Inflammatory macrophage treated with lipopolysaccharide for 1 hour (primary cell): Measurements from ENCODE around the gene PALLD.

Source experiments
- DNase-seq, 2 donors: peaks; one replicate each; pipeline ENCODE4 v3.0.0-alpha.2; 2020 to 2022

PALLD gene

DNA sequence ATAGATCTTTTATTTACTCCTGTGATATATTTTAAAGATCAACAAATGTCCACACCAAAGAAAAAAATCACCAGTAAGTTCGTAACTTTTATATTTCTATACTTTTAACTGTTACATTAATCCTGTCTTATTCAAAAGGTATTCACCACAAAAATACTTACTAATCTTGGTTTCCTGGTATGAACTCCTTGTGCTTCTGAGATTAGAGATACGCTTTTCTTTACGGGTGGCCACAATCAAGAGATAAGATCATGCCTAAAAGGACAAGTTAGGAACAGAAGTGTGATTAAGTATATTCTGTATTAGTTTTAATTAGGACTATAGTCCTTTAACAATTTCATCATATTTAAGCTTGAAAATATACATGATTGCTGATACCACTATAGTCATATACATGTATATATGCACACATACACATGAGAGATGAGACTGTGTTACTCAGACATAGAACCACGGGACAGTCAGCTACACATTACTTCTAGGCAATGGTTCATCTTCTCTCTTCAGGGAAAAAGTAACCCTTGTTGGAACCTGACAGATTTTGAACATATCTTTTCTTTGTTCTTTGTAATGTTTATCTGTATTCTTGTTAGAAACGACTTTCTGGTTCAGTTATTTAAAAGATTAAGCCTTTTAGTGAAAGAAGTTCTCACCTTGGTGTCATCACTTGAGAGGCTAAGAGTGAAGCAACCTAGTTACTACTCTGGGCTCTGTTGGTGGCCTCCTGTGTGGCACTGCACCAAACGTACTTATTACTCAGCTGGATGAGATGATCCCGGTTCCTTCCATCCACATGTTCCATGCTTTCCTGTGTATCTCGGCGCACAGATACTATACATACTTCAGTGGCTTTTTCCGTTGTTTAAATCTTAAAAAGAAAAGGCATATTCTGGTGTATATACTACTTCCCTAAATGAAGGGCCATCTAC is 367.1 kb downstream of the PALLD start:
- no peak for DNase-seq

DNA sequence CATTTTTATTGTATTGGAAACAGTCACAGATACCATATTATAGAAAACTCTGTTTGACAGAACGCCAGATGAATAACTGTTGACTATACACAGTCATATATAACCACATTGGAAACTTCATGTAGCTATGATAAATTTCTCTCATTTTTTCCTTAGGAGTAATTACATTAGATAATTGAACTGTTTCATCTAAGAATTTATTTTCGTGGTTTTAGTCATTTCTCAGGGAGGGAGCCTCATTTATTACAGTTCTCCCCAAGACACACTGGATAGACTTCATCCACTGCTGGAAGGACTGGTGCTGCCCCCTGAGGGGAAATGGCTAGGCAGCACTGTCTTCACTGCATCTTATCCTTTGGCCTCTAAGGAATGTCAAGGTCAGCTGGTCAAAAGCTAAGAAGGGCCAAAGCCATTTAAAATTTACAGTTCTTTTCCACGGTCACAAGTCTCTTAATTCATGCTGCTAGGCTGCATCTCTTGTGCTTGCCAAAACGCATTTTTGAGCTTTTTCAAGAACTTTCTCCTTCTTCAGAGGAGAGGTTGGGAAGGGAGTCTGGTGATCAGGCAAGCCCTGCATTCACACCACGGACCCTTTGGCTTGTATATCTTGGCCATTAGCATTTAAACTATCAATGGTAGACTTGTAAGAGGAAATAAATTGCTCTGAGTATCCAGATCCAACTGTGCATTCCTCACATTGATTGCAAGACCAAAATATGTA is 368.1 kb downstream of the PALLD start:
- no peak for DNase-seq

DNA sequence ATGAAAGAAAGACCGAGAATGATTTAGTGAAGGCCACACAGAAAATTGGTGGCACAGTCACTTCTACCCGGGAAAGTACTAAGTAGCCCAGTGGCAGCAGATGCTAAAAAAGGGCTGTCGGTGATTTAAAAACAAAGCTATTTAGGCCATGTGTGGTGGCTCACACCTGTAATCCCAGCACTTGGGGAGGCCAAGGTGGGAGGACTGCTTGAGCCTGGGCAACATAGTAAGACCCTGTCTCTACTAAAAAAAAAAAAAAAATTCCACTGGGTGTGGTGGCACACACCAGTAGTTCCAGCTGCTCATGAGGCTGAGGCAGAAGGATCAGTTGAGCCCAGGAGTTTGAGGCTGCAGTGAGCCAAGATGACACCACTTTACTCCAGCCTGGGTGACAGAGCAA is 369.0 kb downstream of the PALLD start:
- DNase-seq: no peak

DNA sequence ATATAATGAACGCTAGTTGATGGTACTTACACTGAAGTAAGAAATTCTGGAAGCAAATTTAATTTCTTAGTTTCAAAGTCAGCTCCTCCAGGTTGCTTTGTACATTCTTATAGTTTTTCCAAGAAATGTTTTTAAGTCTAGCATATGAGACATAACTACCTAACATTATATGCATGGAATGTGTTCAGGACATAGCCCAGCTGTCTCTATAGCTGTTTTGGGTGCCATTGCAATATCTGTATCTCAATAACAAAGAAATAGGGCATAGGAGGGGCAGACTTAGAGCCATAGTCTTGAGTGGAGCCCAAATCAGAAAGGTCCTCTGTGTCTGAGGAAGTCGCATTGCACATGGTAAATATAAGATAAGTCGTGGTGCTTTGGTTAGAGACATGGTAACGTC is 369.8 kb downstream of the PALLD start:
- no peak for DNase-seq

DNA sequence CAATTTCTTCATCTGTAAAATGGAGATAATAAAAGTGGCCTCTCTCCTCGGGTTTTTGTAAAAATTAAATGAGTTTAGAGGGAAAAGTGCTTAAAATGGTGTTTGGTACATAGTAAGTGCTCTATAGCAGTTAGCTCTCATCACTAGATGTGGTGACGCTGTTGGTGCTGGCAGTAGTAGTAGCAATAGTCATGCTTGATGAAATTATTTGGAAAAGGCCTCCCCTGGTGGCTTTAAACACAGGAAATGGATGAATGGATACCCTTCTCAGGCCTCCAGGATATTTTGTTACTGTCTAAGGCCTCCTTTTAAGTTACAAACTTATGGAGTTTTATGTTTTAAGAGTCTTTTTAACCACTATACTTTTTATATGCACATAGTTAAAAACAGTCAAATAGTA is 370.3 kb downstream of the PALLD start:
- DNase-seq: no peak

DNA sequence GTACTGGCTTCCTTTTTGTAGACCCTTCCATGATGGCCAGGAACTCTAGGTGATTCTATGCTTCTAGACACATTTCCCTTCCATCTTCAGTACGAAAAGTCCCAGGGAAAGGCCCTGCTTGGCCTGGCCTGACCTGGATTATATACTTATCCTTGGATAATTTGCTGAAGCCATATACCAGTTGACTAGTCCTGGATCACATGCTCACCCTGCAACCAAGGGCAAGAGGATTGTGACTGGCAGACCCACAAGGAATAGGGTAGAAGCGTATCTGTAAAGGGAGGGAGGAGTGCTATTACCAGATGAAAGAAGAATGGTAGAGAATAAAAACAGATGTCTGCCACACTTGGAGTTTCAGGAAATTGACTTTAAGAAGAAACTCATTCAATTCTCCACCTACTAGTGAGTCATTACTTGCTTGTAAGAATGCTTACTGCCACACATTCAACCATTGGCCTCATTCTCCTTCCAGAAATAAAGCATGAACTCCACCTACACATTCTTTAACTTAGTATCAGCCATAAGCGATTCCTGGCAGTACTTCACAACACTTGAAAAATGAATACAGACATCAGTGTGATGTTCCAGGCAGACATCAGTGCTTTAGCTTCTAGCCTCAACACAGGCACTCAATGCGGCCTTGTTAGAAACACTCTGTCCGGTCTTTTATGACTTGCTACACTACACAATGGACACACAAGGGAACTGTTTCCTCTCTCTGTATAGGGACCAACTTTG is 371.4 kb downstream of the PALLD start:
- peak in 1 of 2 donors; percentile 35 for DNase-seq

DNA sequence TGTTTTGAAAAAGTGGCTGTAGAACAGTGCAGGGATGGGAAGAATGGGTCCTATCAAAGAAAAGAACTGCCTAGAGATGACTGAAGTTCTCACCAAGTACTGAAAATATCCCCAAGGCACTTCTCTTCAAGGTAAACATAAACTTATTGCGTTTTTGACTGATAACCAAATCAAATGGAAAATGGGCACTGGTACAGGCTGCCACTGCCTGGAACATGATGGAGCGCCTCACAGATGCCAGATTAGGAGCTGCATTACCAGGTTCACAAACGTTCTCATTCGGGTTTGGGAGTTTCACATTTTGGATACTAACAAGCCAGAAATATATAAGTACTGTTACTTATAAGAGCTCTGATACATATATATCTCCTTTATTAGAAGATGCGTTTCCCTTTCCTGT is 371.9 kb downstream of the PALLD start:
- no peak for DNase-seq

DNA sequence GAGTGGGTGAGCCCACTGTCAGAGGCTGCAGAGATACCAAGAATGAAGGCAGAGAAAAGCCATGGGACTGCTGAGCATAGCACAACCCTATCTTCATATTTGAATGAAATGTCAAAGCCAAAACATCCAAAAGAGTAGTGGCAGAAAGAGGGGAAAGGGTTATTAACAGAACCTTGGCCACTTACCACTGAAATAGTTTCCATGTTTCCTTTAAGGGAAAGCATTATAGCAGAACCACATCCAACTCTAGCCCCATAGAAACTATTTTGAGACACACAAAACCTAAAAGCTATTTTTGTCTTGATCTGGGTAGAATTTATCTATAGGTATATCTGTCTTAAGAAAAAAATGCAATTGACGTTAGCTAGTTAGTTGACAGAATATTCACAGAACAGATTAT is 373.2 kb downstream of the PALLD start:
- DNase-seq: no peak

DNA sequence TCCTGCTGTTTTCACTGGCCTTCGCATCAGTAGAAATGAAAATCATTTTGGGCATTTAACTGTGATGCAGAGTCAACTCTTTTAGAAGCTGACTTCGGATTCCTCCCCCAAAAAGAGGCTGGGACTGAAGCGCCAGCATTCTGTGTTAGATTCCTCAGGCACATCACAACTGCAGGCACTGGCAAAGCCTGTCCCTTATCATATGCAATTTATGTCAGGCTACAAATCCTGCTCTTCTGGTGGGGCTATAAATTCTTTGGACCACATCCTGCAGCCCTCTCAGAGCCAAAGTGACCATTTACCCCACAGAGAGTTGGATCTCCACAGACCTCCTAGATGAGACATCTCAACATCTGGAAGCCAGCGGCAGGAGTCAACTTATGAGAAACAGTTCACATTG is 374.8 kb downstream of the PALLD start:
- DNase-seq: no peak

DNA sequence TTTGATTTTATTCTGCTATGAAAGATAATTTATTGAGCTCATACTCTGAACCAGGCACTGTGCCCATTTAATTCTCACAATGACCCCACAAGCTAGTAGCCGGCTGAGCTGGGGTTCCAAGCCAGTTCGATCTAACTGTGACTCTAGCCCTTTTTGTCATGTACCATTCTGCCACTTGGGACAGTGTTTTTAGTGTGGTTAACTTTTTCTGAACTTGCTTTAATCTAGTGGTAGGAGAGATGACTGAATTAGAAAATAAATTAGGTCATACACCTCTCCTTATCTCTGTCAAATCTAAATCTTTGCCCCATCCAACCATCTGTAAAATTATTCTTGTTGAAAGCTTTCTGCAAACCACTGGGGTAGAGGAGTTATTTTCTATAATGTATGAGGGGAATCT is 377.2 kb downstream of the PALLD start:
- no peak for DNase-seq

DNA sequence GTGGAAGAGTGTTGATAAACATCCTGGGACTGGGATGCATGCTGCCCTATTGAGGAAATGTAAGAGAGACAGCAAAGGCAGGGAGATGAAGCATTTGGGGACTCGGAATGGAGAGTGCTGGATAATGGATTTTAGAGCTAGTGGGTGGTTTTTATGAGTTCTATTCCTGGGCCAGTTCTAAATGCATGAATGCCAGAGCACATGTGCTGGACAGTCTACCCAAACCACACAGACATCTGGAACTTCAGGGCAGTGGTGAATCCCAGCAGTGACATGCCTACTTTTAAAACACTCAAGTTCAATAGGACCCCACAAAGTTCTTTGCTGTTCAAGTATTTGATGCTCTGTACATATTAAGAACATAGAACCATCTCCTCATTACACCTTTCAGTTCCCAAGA is 379.3 kb downstream of the PALLD start:
- no peak for DNase-seq

DNA sequence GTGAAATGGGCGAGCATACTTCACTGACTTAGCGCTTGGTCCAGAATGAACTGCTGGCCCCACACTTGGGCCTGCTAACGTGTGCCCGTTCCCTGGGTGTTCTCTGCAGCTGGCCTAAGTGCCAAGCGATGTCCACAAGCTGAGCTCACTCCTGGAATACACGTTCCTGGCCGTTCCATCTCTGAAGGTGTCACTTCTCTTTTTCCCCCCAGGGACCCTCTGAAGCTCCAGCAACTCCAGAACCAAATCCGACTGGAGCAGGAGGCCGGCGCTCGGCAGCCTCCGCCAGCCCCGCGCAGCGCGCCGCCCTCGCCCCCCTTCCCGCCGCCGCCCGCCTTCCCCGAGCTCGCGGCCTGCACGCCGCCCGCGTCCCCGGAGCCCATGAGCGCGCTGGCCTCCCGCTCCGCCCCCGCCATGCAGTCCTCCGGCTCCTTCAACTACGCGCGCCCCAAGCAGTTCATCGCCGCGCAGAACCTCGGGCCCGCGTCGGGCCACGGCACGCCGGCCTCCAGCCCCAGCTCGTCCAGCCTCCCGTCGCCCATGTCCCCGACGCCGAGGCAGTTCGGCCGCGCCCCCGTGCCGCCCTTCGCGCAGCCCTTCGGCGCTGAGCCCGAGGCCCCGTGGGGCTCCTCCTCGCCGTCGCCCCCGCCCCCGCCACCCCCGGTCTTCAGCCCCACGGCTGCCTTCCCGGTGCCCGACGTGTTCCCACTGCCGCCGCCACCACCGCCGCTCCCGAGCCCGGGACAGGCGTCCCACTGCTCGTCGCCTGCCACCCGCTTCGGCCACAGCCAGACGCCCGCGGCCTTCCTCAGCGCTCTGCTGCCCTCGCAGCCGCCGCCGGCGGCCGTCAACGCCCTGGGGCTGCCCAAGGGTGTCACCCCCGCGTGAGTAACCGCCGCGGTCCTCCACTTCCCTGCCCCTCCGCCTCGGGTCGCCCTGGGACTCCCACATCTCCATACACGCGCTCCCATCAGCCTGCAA is 380.9 kb downstream of the PALLD start:
- DNase-seq: peak; percentile 77 to 79

DNA sequence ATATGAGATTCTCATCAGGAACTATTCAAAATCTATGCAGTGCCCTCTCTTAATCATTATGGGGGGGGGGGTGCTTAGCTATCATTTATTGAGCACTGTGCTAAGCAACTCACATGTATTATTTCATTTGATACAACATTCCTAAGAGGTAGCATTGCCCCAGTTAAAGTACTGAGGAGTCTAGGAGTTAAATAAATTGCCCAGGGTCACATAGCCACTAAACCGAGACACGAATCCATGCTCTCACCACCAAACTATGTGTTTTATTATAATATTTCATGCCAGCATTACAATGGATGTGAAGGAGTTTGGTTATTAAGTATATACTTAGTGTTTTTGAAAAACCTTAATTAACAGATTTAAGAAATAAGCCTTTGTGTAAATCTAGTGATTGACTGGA is 381.8 kb downstream of the PALLD start:
- no peak for DNase-seq

DNA sequence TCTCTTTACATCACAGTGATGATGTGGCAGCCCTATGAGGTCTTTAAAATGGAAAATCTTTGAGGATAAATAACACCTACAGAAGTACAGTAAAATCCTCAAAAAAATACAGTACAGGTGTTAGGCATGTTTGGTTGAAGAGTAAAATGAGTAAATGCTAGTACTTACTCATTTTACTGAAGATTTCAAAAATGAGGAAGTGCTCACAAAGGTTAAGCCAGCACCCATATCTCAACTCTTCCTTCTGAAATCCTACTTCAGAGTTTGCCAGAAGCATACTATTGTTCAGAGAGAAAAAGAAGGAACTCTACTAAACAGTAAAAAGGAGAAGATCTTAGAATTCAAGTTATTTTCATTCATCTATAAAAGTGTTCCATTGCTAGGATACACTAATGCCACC is 382.3 kb downstream of the PALLD start:
- peak; percentile 31 to 46 for DNase-seq

DNA sequence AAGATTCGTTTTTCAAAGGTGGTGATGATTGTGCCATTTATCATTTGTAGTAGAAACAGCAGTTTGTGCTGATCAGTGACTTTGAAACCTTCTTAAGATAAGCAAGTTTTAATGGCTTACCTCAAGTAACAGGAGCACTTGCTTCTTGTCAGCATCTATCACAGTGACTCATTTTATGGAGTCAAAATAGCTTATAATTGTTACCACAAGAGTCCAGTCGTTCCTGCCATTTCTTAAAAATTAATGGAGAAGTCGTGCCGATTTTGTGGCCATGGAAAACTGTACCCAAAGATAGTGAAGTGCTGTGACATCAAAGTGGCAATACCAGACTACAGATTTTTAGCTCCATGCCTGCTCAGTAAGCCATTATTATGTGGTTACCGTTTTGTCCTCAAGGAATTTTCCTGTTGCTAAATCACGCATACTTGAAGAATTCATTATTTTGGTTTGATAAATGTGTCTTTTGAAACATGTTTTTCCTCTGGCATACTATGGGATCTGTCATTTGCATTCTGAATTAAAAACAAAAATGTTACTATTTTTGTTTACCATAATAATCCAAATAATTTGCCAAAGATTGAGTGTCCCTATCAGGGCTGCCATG is 383.3 kb downstream of the PALLD start:
- DNase-seq: no peak

DNA sequence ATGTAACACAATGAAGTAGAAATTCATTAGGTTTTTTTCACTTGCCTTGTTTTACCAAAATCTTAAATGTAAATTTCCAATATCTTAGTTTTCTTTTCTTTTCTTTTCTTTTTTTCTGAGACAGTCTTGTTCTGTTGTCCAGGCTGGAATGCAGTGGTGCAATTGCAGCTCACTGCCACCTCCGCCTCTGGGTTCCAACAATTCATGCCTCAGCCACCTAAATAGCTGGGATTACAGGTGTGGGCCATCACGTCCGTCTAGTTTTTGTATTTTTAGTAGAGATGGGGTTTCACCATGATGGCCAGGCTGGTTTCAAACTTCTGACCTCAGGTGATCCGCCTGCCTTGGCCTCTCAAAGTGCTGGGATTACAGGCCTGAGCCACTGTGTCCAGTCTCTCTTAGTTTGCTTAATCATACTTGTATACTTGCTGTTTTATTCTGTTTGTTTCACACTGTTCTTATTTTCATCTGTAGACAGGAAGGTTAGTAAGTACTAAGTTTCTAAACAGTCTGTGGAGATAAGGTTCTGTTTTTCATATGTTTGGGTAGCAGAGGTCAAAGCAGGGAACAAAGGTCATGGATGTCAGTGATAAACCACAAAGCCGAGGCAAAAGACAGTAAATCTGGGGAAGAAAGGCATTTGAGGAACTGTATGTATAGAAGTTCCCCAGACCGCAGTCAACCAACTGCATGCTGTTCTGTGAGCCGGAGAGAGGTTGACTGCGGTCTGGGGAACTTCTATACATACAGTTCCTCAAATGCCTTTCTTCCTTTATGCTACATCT is 384.2 kb downstream of the PALLD start:
- peak; percentile 91 to 92 for DNase-seq

DNA sequence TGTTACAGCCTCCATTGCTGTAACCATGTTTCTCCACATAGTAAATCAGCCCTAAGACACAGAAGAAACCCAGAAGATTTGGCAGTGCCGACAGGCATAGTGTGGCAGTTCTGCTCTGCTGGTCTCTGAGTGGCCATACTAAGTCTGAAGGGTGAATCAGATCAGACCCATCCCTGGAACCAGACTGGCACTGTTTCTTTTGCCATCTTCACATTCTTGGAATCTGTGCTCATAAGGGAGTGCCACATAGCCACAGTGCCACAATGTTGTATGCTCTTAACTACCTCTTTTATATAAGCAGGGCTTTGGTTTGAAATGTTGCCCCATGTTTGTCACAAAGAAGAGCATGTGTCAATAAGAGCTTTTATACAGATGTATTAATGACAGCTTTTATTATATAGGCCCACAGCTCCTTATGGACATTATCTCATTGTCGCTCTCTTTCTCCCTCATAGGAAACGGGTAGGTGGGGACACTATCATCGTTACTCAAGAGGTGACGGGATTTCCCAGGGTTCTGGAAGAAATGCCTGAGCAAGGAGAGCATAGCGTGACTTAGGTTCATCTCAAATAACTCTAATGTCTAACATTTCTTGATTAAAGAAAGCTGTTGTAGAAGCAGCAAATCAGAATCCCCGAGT is 385.0 kb downstream of the PALLD start:
- peak; percentile 66 to 76 for DNase-seq

DNA sequence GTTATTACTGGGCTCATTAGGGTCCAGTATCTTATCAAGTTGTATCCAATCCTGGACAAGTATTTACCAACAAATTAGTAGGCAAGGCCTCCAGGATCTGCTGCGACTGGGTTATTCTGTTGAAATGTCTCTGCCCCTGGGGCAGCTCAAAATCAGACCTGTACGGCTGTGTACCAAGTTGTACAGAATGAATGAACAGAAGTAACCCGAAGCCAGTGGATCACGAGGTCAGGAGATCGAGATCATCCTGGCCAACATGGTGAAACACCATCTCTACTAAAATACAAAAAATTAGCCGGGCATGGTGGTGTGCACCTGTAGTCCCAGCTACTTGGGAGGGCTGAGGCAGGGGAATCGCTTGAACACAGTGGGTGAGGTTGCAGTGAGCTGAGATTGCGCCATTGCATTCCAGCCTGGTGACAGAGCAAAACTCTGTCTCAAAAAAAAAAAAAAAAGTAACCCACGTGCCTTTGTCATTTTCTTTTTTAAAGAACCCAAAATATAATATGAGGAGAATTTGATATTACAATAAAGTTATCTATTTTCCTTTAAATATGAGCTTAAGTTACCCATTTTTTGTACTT is 385.9 kb downstream of the PALLD start:
- no peak for DNase-seq

DNA sequence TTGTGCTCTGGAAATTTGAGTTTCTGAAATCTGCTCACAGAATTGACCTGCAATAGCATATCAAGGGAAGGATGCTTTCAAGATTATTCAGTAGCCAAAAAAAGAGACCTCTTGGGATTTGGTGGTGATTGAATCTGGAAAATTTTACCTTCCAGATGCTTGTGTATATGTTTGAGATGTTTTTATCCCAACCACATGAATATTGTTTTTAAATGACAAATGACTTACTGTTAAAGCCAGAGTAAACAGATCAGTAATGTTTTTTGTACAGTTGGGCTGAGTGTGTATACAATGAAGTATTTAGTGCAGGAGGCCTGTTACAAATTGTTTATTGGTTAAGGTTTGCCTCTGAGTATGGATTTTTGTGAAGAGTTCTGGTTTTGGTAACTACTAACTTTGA is 386.7 kb downstream of the PALLD start:
- no peak for DNase-seq
